Heart left ventricle (tissue), 13 donors: ENCODE results near the gene ADI1.

Experiments
- POLR2A ChIP-seq, 2 donors: fragments of 450-650 bp; IDR thresholded peaks; one replicate each; pipeline ENCODE4 v1.6.1; 2017; ENCODE audit warnings: antibody characterized with exemption in 2 of 2, mild to moderate bottlenecking in 2 of 2, moderate library complexity in 2 of 2
- TF ChIP-seq, protein P1 (sequence below), 12 donors: fragments of 200-600 bp; sonication (generic) in 4 of 12; IDR thresholded peaks; one replicate each; pipeline versions ENCODE4 v1.5.0 to v1.8.0; 2018 to 2022; ENCODE audit warnings: antibody characterized with exemption in 12 of 12, mild to moderate bottlenecking in 5 of 12
- donor health status: ischemic (EF 13 %, LVEDD 7.1; RV severe dilation, severe dysfunction).
- donor health status: DM: no; HTN: yes; CAD: no.
- donor health status: DM: no; HTN: no; CAD: no.
- donor health status: ischemic (EF 25% LVEDD 6.9; RV normal size, moderate dysfunction).
- donor health status: ischemic (EF 25% LVEDD 5.7; RV mildly dilated, moderate dysfunction).
- donor health status: ischemic (EF 35%, LVEDD 5.7; RV mildly dilated, moderate dysfunction).
- donor health status: nonischemic (EF 11% LVEDD 7.7; RV severe dilation, severe dysfunction).
- donor health status: DM: yes; HTN: yes; CAD: no.
- donor health status: PGD.
- donor health status: ischemic (EF 29% LVEDD 5.4; RV normal size, mild dysfunction).
- donor health status: nonischemic (EF 23%, LVEDD 6.1; RV moderate dilation, normal function).

DNA sequence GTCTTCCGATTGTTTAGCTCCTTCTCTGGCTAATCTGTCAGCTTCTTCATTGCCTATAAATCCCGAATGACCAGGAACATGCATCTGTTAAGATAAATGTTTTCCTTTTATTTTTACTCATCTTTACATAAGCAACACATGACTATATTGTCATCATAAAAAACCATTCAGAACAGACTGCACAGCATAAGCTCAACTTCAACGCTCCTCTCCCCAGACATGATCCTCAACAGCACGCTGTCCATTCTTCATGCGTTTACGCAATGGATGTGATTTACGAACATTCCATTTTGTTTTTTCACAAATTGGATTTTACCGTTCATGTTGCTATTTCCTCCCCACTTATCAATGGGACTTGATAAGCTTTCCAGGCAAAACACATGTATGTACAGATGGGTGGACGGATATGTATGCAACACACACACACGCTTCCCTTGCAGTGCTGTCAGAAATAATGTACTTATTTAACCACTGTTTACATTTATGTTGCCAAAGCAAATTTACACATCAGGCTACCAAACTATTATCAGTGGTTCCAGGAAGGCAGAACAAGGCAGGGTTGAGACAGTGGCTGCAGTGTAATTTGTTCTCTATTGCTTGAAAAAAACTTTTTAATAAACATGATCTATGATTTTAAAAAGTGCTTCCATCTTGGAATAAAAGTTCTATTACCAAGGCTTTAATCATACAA, 26.6 kb upstream of the ADI1 start:
- no peak for TF ChIP-seq POLR2A (IDR thresholded peaks at IDR 0.05)
- TF ChIP-seq, protein P1, sequence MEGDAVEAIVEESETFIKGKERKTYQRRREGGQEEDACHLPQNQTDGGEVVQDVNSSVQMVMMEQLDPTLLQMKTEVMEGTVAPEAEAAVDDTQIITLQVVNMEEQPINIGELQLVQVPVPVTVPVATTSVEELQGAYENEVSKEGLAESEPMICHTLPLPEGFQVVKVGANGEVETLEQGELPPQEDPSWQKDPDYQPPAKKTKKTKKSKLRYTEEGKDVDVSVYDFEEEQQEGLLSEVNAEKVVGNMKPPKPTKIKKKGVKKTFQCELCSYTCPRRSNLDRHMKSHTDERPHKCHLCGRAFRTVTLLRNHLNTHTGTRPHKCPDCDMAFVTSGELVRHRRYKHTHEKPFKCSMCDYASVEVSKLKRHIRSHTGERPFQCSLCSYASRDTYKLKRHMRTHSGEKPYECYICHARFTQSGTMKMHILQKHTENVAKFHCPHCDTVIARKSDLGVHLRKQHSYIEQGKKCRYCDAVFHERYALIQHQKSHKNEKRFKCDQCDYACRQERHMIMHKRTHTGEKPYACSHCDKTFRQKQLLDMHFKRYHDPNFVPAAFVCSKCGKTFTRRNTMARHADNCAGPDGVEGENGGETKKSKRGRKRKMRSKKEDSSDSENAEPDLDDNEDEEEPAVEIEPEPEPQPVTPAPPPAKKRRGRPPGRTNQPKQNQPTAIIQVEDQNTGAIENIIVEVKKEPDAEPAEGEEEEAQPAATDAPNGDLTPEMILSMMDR (IDR thresholded peaks at IDR 0.05): no peak
